ENCODE results near the gene DNAH6. TPM values are rescaled to one million over a fixed set of nuclear protein-coding genes. Genes with fewer than 3 reads are reported as not detected.

Gene DNAH6
- total RNA-seq, 1 experiment from 2014 or later = not detected

DNA sequence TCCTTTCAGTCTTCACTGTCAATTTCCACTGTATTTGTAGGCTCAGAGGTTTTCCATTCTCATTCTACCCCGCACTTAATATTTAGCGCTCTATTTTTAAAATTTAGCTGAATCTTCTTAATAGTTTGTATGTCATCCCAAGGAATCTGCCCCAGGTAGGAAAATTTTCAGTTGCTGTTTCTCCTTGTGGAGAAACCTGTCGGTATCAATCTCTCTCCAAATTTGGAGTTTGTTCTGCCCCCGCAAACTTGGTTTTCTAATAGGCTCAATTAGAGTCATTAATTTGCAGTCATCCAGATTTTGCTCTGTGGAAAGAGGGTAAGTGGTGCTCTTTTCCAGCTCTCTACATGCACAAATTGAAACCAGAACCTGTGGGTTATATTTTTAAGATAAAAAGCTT, 87.6 kb downstream of the DNAH6 start:
- peaks cover 32% of the 10 kb centered on the region for H3K27me3 ChIP-seq (ENCODE audit: low read length)
- TF ChIP-seq EZH2phosphoT487 (IDR thresholded peaks at IDR 0.05; ENCODE audit: borderline replicate concordance, low read length) = no peak
- TF ChIP-seq, protein P1, sequence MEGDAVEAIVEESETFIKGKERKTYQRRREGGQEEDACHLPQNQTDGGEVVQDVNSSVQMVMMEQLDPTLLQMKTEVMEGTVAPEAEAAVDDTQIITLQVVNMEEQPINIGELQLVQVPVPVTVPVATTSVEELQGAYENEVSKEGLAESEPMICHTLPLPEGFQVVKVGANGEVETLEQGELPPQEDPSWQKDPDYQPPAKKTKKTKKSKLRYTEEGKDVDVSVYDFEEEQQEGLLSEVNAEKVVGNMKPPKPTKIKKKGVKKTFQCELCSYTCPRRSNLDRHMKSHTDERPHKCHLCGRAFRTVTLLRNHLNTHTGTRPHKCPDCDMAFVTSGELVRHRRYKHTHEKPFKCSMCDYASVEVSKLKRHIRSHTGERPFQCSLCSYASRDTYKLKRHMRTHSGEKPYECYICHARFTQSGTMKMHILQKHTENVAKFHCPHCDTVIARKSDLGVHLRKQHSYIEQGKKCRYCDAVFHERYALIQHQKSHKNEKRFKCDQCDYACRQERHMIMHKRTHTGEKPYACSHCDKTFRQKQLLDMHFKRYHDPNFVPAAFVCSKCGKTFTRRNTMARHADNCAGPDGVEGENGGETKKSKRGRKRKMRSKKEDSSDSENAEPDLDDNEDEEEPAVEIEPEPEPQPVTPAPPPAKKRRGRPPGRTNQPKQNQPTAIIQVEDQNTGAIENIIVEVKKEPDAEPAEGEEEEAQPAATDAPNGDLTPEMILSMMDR (conservative IDR thresholded peaks at IDR 0.05; ENCODE audit: low read depth, low read length) = no peak
- no peak for TF ChIP-seq EZH2 (IDR thresholded peaks at IDR 0.05; ENCODE audit: low read length, unreplicated experiment)
- DNase-seq (no peak), ATAC-seq (no peak)
- H3K36me3 ChIP-seq (ENCODE audit: low read depth, low read length) = no peaks in the 10 kb centered on the region
- H3F3A ChIP-seq (ENCODE audit: low read length, unreplicated experiment) = no peaks in the 10 kb centered on the region
- H3K4me2 ChIP-seq (ENCODE audit: low read length) = no peak overlapping the region
- H2AFZ ChIP-seq (ENCODE audit: low read length) = no peak overlapping the region
- H3K79me2 ChIP-seq (ENCODE audit: low read length) = no peaks in the 10 kb centered on the region
- CTCF ChIA-PET = no interaction called here
- no peaks in the 10 kb centered on the region for H4K20me1 ChIP-seq (ENCODE audit: low read length)
- H3K9me2 ChIP-seq (replicated peaks; ENCODE audit: low read length) = no peaks in the 10 kb centered on the region
- POLR2A ChIA-PET (ENCODE audit: unreplicated experiment) = no interaction called here
- no peak overlapping the region for H3K9ac ChIP-seq (ENCODE audit: low read length)
- H3K4me1 ChIP-seq (ENCODE audit: insufficient read depth, low read length) = no peaks in the 10 kb centered on the region
- no peak overlapping the region for H3K4me3 ChIP-seq (ENCODE audit: low read length)
- no TSS peak for BruUV-seq (replicated peaks)
- H3K9me3 ChIP-seq (ENCODE audit: low read length) = no peaks in the 10 kb centered on the region
- intact Hi-C loops (cut with micrococcal nuclease) = no loop called here
- no peak overlapping the region for H3K27ac ChIP-seq (ENCODE audit: low read length)

DNA sequence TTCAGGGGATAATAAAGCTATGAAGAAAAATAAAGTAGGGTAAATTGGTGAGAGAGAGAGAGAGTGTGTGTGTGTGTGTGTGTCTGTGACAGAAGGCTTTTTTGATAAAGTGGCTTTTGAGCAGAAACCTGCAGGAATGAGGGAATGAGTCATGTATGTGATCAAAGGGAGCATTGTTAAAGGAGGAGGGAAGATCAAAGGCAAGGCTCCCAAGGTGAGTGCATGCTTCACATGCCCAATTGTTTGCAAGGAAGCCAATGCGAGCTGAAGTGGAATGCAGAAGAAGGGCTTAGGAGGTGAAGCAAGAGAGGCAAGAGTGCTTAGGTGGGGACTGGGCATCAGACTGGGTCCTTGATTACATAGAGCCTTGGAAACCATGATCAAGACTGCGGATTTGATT, 96.8 kb downstream of the DNAH6 start:
- H3K27me3 ChIP-seq (ENCODE audit: low read length) = peaks cover 20% of the 10 kb centered on the region; the same call in 1 of the 2 replicates
- DNase-seq = peak; percentile 9
- TF ChIP-seq EZH2 (IDR thresholded peaks at IDR 0.05; ENCODE audit: low read length, unreplicated experiment) (no peak), EZH2phosphoT487 (IDR thresholded peaks at IDR 0.05; ENCODE audit: borderline replicate concordance, low read length) (no peak)
- no peaks in the 10 kb centered on the region for H3K4me1 ChIP-seq (ENCODE audit: insufficient read depth, low read length)
- H3F3A ChIP-seq (ENCODE audit: low read length, unreplicated experiment) = no peaks in the 10 kb centered on the region
- intact Hi-C loops (cut with micrococcal nuclease) = no loop called here
- H3K9me3 ChIP-seq (ENCODE audit: low read length) = no peaks in the 10 kb centered on the region
- ATAC-seq = no peak
- ChIA-PET CTCF (no interaction called here), POLR2A (ENCODE audit: unreplicated experiment) (no interaction called here)
- H3K9me2 ChIP-seq (replicated peaks; ENCODE audit: low read length) = no peaks in the 10 kb centered on the region
- BruUV-seq (replicated peaks) = no TSS peak
- H3K36me3 ChIP-seq (ENCODE audit: low read depth, low read length) = no peaks in the 10 kb centered on the region
- H3K27ac ChIP-seq (ENCODE audit: low read length) = no peak overlapping the region
- H3K79me2 ChIP-seq (ENCODE audit: low read length) = no peaks in the 10 kb centered on the region
- H4K20me1 ChIP-seq (ENCODE audit: low read length) = no peaks in the 10 kb centered on the region
- H3K4me3 ChIP-seq (ENCODE audit: low read length) = no peak overlapping the region
- H3K9ac ChIP-seq (ENCODE audit: low read length) = no peak overlapping the region
- no peak overlapping the region for H2AFZ ChIP-seq (ENCODE audit: low read length)
- H3K4me2 ChIP-seq (ENCODE audit: low read length) = no peak overlapping the region

DNA sequence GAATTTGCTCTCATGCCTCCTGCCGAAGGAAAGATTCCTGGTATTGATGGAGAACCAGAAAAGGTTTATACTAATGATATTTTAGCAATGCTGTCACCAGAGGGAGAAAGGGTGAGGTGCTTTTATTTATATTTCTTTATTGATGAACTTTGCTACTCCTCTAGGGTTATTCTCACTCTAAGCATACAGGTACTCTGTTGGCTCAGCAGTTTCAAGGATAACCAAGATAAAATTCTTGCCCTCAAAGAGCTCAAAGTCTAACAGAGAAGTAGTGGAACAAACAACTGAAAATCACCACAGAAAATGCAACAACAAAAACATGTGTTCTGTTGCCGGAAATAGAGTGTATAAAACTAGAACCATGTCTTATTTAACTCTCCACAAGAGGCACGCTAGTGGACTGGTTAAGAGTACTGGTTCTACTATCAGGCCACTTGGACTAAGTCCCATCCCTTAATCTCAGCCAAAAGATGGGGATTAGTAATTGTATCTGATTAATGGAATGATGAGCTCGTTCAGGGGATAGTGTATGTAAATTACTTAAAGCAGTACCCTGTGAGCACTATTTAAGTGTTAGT, 103.6 kb downstream of the DNAH6 start:
- DNase-seq (no peak), ATAC-seq (no peak)
- H4K20me1 ChIP-seq (ENCODE audit: low read length) = no peaks in the 10 kb centered on the region
- BruUV-seq (replicated peaks) = no TSS peak
- no peak overlapping the region for H2AFZ ChIP-seq (ENCODE audit: low read length)
- no peaks in the 10 kb centered on the region for H3F3A ChIP-seq (ENCODE audit: low read length, unreplicated experiment)
- ChIA-PET POLR2A (ENCODE audit: unreplicated experiment) (no interaction called here), CTCF (no interaction called here)
- H3K79me2 ChIP-seq (ENCODE audit: low read length) = no peaks in the 10 kb centered on the region
- no peaks in the 10 kb centered on the region for H3K9me3 ChIP-seq (ENCODE audit: low read length)
- no peak overlapping the region for H3K4me2 ChIP-seq (ENCODE audit: low read length)
- H3K36me3 ChIP-seq (ENCODE audit: low read depth, low read length) = no peaks in the 10 kb centered on the region
- H3K27me3 ChIP-seq (ENCODE audit: low read length) = peaks cover 42% of the 10 kb centered on the region
- no peaks in the 10 kb centered on the region for H3K4me1 ChIP-seq (ENCODE audit: insufficient read depth, low read length)
- no peak overlapping the region for H3K27ac ChIP-seq (ENCODE audit: low read length)
- intact Hi-C loops (cut with micrococcal nuclease) = no loop called here
- no peaks in the 10 kb centered on the region for H3K9me2 ChIP-seq (replicated peaks; ENCODE audit: low read length)
- no peak overlapping the region for H3K9ac ChIP-seq (ENCODE audit: low read length)
- TF ChIP-seq EZH2 (IDR thresholded peaks at IDR 0.05; ENCODE audit: low read length, unreplicated experiment) (no peak), EZH2phosphoT487 (IDR thresholded peaks at IDR 0.05; ENCODE audit: borderline replicate concordance, low read length) (no peak)
- TF ChIP-seq, protein P1 (conservative IDR thresholded peaks at IDR 0.05; ENCODE audit: low read depth, low read length) = no peak
- no peak overlapping the region for H3K4me3 ChIP-seq (ENCODE audit: low read length)
